ENCODE measurements around the gene DIRAS1. TPM values are rescaled to one million over a fixed set of nuclear protein-coding genes. Genes with fewer than 3 reads are reported as not detected.

The DIRAS1 gene
- polyA plus RNA-seq, 1 experiment: 12.5 TPM

GRCh38 chr19:2754659-2755447, 33.7 kb upstream of the DIRAS1 start:
- Histone ChIP-seq H3K27me3 (ENCODE audit: control insufficient read depth, insufficient read depth, low read length) (no peaks in the 10 kb centered on the region), H3K9me3 (ENCODE audit: control insufficient read depth, insufficient read depth, low read length) (no peaks in the 10 kb centered on the region; the same call in 1 of the 2 replicates), H3K4me3 (ENCODE audit: low read depth, low read length) (no peak overlapping the region), H3K27ac (ENCODE audit: low read depth, low read length) (no peak overlapping the region)
- CTCF ChIA-PET: interaction anchor here (0.9 to 1.2 kb wide), 3 partner anchors 8 to 106 kb away, joined by 3 read pairs; no protein-coding TSS in a partner anchor
- no peak for DNase-seq (ENCODE audit: low read depth, low spot score)
- POLR2A ChIA-PET: no interaction called here
- TF ChIP-seq, protein P1, sequence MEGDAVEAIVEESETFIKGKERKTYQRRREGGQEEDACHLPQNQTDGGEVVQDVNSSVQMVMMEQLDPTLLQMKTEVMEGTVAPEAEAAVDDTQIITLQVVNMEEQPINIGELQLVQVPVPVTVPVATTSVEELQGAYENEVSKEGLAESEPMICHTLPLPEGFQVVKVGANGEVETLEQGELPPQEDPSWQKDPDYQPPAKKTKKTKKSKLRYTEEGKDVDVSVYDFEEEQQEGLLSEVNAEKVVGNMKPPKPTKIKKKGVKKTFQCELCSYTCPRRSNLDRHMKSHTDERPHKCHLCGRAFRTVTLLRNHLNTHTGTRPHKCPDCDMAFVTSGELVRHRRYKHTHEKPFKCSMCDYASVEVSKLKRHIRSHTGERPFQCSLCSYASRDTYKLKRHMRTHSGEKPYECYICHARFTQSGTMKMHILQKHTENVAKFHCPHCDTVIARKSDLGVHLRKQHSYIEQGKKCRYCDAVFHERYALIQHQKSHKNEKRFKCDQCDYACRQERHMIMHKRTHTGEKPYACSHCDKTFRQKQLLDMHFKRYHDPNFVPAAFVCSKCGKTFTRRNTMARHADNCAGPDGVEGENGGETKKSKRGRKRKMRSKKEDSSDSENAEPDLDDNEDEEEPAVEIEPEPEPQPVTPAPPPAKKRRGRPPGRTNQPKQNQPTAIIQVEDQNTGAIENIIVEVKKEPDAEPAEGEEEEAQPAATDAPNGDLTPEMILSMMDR (IDR thresholded peaks at IDR 0.05; ENCODE audit: low read depth, low read length): no peak

- CTCF ChIA-PET: interaction anchor here (2.1 kb wide), 1 partner anchor 103 kb away, joined by 16 read pairs; no protein-coding TSS in a partner anchor
Measured at GRCh38 chr19:2751438-2751830, 30.3 kb upstream of the DIRAS1 start.

GRCh38 chr19:2750808-2751437, 29.8 kb upstream of the DIRAS1 start:
- H3K27me3 ChIP-seq (ENCODE audit: control insufficient read depth, insufficient read depth, low read length): no peaks in the 10 kb centered on the region
- ChIA-PET POLR2A (no interaction called here), CTCF (interaction anchor here (2.1 to 5.4 kb wide), 2 partner anchors 102 to 103 kb away, joined by 16 to 76 read pairs; no protein-coding TSS in a partner anchor)
- no peak for DNase-seq (ENCODE audit: low read depth, low spot score)
- TF ChIP-seq, protein P1 (IDR thresholded peaks at IDR 0.05; ENCODE audit: low read depth, low read length): no peak
- H3K27ac ChIP-seq (ENCODE audit: low read depth, low read length): no peak overlapping the region
- H3K4me3 ChIP-seq (ENCODE audit: low read depth, low read length): no peak overlapping the region
- H3K9me3 ChIP-seq (ENCODE audit: control insufficient read depth, insufficient read depth, low read length): no peaks in the 10 kb centered on the region; the same call in 1 of the 2 replicates

More at GRCh38 chr19:2751438-2751830, 30.3 kb upstream of the DIRAS1 start:
- H3K27me3 ChIP-seq (ENCODE audit: control insufficient read depth, insufficient read depth, low read length): no peaks in the 10 kb centered on the region
- TF ChIP-seq, protein P1 (IDR thresholded peaks at IDR 0.05; ENCODE audit: low read depth, low read length): no peak
- H3K4me3 ChIP-seq (ENCODE audit: low read depth, low read length): no peak overlapping the region
- DNase-seq (ENCODE audit: low read depth, low spot score): no peak
- no peak overlapping the region for H3K27ac ChIP-seq (ENCODE audit: low read depth, low read length)
- no peaks in the 10 kb centered on the region; the same call in 1 of the 2 replicates for H3K9me3 ChIP-seq (ENCODE audit: control insufficient read depth, insufficient read depth, low read length)
- POLR2A ChIA-PET: no interaction called here

DNA sequence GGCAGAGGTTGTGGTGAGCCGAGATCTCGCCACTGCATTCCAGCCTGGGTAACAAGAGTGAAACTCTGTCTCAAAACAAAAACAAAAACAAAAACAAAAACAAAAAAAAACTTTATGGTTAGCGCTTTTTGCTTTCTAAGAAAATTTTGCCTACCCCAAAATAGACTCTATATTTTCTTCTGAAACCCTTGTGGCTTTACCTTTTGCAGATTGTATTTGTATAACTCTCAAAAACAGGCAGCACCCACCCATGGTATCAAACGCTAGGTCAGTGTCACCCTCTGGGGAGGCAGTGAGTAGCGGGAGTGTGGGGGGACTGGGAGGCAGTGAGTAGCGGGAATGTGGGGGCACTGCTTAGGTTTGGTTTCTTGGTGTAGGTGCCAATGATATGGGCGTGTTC, 26.2 kb upstream of the DIRAS1 start:
- CTCF ChIA-PET: interaction anchor here (1.2 to 5.4 kb wide), 2 partner anchors 8 to 99 kb away, joined by 3 to 76 read pairs; no protein-coding TSS in a partner anchor
- H3K27ac ChIP-seq (ENCODE audit: low read depth, low read length): no peak overlapping the region
- POLR2A ChIA-PET: no interaction called here
- no peak for DNase-seq (ENCODE audit: low read depth, low spot score)
- H3K9me3 ChIP-seq (ENCODE audit: control insufficient read depth, insufficient read depth, low read length): no peaks in the 10 kb centered on the region; the same call in 1 of the 2 replicates
- no peaks in the 10 kb centered on the region for H3K27me3 ChIP-seq (ENCODE audit: control insufficient read depth, insufficient read depth, low read length)
- TF ChIP-seq, protein P1 (IDR thresholded peaks at IDR 0.05; ENCODE audit: low read depth, low read length): no peak
- H3K4me3 ChIP-seq (ENCODE audit: low read depth, low read length): no peak overlapping the region

GRCh38 chr19:2744113-2744512, 22.9 kb upstream of the DIRAS1 start:
- no peak for DNase-seq (ENCODE audit: low read depth, low spot score)
- TF ChIP-seq, protein P1 (IDR thresholded peaks at IDR 0.05; ENCODE audit: low read depth, low read length): no peak
- CTCF ChIA-PET: interaction anchor here (1.3 kb wide), 1 partner anchor 96 kb away, joined by 4 read pairs; no protein-coding TSS in a partner anchor
- Histone ChIP-seq H3K4me3 (ENCODE audit: low read depth, low read length) (no peak overlapping the region), H3K27ac (ENCODE audit: low read depth, low read length) (no peak overlapping the region), H3K27me3 (ENCODE audit: control insufficient read depth, insufficient read depth, low read length) (no peaks in the 10 kb centered on the region), H3K9me3 (ENCODE audit: control insufficient read depth, insufficient read depth, low read length) (peaks cover 3% of the 10 kb centered on the region; the same call in 1 of the 2 replicates)
- POLR2A ChIA-PET: no interaction called here

All from AG04450 (cell line).